GM21447 (cell line): ENCODE measurements around the gene GSN.

Source experiments
- ATAC-seq: cut with Tn5 transposase; IDR thresholded peaks from one replicate; pipeline ENCODE4 v1.9.1; 2021; ENCODE audit not compliant: unreplicated experiment

Gene GSN

DNA sequence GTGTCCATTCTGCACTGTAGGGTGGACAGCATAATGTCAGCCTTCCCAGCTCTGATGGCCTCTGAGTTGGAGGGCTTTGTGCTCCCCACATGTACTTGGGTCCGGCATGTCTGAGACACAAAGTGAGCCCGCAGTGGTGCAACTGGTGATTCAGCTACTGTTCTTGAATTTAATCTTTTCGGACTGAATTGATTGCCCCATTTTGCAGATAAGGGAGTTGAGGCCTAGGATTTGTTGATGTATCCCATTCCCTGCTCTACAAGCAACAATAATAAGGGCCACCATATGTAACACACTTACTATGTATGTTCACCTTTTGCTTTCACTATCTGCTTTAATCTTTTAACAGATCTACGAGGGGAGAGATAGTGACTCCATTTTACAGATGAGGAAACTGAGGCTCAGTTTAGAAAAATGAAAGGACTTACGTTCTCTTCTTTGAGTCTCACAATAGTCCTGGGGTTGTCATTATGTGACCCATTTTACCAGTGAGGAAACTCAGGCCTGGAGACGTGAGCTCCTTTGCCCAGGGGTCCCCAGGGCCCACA is 4.5 kb downstream of the GSN start:
- no peak for ATAC-seq

DNA sequence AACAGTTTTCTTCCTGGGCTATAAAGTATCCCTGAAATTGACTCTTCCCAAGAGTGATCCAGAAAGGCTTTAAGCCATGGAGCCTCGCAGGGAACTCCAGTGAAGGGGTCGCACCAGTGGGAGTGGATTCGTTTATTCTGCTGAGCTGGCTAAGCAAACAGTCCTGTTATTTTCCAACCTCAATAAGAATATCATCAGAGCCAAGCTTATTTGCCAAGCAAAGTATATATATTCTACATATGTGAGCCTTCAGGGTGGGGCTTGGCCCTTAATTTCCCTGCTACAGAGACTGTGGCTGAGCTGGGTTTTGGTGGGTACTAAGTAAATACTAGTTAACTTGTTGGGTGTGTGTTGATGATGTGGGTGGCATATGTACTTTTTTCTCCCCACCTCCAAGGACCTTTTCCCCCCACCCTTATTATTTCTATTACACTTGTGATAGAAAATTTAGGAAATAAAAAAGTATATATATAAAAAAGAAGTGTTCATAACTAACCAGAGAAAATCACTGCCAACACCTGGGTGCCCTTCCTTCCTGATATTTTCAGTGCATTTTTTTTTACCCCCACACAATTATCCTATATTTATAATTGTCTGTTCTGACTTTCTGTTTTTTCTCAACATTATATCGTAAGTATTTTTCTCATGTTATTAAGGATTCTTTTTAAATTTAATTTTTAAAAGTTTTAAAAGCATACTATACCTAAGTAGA is 5.3 kb downstream of the GSN start:
- ATAC-seq, result no peak

DNA sequence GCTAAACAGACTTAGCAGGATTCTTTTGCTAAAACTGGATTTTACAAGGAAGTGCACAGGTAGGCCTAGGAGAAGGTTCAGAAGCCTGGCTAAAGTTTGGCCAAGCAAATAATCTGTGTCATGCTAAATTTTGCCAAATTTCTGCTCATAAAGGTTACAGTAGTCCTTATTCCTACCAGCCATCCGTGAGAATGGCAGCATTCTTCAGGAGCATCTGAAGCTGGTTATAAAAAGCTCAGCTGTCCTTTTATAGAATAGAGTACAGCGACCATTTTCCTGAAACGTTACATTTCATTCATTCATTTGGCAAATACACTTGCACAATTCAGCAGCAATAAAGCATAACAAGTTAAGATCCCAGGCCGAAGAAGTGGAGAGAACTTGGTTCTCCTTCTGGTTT is 6.9 kb downstream of the GSN start:
- ATAC-seq, result no peak

DNA sequence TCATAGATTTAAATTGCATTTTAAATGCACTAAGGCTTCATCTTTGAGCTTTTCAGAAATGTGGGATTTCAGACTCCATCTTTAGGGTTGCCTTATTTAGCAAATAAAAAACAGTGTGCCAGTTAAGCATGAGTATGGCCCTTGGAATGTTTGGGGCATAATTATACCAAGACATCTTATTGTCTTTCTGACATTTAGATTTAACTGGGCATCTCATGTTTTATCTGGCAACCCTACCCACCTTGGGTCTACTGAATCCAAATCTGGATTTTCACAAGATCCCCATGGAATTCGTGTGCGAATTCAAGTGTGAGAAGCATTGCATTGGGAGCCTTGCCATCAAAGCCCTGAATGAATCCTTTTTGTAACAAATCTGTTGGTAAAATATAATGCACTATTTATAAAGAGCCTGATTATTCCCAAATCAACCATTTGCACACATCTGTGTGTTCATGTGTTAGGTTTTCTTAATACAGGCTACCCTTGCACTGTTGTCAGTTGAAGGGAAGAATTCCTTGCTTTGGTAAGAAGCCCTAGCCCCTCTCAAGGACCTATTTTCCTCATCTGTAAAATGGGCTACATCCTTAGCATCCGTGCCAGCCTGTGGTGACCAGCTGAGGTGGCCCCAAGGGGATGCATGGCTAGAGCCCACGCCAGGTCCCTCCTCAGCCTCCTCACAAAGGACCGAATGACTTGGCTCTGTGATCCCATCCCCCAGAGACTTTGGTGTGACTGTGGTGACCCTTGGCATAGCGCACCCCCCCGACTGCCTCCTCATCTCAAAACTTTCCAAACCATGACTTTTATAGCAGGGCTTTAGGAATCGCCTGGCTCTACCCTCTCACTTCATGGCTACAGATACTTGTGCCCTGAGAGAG is 8.1 kb downstream of the GSN start:
- ATAC-seq, result no peak

DNA sequence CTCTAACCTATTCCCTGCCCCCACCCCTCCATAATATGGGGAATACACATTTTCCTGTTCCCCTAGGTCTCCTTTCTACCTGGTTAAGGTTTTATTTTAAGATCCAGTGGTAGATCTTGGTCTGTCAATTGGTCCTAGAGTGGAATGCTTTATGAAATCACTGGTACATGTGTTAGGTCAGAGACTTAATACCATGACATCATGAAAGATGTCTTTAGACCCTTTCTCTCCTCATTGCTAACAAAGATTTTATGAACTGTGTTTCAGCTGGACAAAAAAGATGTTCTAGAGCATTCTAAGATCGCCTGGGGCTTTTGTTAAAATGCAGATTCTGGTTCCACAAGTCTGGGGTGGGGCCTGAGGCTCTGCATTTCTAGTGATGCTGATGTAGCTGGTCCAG is 9.1 kb downstream of the GSN start:
- no peak for ATAC-seq

DNA sequence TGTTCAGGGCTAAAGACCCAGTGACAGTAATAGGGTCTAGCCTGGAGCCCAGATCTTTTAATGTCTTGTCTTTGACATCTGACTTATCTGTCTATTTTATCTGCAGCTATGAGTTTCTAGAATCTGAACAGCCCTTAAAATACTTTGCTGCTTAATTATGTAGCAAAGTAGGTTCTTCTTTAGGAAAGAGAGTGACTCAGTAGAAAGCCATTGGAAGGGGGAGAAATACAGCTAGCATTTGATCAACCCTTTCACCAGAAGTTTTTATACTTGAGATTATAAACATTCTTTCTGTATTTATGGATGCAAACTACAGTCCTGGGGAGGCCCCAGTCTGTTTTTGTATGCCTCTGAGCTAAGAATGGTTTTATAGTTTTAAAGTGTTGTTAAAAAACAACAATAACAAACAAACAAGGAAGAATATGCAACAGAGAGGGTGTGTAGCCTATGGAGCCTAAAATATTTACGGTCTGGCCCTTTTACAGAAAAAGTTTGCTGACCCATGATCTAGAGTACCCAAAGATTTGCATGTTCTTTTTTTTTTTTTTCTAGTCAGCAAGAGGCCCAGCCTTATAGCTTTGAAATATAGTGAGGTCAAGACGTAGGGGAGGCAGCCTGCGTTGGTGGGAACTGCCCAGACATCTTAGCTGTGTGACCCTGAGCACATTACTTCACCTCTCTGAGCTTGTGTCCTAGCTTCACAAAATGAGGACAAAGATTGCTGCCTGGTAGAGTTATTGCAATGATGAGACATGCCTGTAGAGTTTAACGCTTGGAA is 9.7 kb downstream of the GSN start:
- no peak for ATAC-seq

DNA sequence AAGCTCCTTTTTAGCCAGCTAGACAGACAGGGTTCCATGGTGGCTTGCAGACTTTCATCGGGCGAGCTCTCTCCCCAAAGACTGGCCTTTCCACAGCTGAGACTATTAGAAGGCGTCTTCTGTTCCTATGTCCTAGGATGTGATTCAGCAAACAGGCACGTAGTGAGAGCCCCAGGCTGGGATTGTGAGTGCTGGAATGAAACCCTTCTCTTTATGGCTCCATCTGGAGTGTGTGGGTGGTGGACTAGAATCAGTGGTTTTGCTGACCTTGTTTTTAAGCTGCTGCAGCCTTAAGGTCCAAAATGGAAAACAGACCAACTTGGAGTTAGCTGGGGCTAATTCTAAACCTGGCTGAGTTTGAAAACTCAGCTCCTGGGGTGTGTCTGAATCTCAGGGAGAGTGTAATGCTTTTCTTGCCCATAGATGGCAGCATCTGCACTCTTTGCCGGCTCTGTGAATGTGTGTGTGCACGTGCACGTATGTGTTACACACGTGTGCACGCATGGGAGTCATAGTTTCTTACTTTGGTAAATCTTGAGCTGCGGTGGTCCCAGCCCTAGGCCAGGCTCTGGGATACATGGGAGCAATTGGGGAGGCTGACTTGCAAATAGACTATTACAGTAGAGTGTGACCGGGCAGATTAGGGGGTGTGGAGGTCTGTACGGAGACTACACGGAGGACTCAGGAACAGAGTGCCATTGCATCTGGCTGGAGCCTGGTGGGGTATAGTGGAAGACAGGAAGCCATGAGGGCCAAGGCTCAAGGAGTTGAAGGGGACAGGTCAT is 10.7 kb downstream of the GSN start:
- ATAC-seq, result no peak

DNA sequence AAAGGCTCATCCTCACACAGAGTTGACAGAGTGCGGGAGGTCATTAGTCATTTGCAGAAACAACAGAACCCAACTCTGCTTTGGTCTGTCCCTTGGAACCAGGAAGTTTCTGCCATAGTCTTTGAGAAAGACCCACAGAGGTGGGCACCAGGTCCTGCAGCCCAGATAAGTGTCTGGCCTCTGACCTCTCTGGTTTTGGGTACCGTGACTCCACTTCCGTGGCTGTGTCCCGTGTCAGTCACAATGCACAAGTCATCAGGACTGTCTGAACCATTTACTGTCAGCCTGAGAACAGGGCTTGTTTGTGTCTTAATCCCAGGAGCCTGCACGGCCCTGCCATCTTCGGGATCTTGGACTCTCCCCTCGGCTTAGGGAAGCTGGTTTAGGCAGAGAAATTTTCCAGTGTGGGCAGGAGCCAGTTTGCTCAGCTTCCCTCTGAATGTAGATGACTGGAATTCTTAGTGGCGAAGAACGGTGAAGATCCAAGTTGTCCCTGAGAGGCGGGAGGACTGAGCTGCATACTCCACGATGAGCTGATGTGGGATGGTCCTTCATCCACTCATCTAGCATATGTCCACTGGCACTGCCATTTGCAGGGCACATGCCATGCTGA is 11.9 kb downstream of the GSN start:
- no peak for ATAC-seq

DNA sequence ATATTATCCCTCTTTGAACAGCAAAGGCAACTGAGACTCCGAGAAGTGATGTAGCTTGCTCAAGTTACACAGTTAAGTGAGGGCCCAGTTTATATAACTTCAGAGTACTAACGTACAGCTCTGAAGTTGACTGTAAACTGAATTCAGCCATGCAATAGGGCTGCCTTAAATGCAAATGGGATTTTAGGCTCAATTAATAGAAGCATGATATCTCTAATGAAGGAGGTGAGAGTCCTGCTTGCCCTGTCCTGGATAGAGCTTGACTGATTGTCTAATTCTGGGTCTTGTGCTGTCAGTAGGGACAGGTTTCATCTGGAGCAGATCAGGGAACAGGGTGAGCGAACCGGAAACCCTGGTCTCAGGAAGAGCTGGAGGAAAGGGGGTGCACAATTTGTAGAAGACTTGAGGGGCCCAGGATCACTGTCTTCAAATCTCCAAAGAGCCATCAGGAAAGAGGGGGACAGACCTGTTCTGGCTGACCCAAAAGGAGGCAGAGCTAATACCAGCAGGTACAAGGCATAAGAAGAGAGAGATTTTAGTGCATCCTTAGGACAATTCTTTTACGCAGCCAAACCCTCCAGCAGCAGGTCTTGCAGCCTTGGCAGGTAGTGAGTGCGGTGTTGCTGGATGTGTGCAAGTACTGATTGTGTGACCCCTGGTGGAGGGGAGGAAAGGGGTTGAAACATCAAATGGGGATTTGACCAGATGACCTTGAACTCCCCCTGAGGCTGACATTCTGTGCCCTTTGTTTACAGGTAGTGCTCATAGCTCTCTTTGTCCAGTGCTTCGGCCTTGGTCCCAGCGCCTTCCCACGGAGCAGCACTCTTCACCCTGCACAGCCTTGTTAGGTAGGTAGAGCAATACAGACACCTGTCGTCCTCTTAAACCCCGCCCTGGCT is 13.0 kb downstream of the GSN start:
- no peak for ATAC-seq

DNA sequence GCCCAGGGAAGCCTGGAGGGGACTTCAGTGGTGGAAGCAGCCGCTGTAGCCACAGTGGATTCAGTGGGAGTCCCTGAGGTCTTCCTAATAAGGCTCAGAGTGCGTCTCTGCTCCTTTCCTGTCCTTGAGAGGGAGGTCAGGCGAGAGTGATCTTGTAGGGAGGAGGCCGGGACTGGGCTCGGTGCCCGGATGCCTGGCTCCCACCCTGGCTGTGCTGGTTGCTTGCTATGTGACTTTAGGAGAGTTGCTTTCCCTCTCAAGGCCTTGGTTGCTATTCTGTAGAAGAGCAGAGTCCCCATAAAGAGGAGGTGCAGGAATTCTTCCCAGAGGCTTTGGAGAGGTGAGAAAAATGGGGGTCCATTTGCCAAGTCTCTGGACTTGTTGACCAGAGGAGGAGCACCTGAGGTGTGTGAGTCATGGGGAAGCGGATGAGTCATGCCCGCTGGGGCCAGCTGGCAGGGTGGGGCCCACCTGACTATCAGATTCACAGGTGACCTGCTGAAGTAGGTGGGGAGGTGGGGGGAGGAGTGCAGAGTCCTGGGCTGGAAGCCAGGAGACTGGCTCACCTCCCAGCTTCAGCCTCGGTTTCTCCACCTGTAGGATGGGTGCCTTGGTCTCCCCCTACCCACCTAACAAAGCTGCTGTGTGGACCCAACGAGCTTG is 13.8 kb downstream of the GSN start:
- ATAC-seq, result no peak

DNA sequence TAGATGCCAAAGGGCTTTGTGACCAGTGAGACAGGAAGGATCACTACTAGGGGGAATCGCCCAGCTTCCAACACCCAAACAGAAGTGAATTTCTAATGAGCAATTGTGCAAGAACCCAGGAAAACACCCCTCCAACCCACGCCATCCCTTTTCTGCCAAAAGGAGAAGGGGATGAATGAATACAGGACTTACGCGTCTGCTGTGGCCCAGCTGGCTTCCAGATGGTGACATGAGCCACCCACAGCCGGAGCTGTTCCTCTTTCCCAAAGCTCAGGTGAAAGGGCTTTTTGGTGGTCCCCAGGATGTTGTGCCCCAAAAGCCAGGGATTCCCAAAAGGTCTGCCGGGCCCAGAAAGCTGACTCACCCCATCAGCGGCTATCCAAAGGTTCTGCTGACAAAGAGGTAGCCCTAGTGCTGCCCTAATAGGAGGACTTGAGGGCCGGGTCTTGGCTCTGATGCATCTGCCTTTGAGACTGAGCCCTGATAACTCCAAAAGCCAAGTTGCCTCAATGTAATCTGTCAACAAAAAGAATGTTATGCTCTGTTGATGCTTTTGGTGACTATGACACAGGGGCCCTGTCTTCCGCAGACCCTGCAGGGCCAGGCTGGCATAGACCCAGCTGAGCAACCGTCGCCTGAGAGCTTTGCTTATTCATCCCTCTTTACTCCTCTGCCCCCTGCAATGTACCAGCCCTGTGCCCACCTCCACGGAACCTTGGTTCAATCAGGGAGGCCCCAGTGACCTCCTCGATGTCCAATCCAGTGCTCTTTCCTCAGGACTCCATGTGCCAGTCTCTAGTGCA is 14.5 kb downstream of the GSN start:
- no peak for ATAC-seq

DNA sequence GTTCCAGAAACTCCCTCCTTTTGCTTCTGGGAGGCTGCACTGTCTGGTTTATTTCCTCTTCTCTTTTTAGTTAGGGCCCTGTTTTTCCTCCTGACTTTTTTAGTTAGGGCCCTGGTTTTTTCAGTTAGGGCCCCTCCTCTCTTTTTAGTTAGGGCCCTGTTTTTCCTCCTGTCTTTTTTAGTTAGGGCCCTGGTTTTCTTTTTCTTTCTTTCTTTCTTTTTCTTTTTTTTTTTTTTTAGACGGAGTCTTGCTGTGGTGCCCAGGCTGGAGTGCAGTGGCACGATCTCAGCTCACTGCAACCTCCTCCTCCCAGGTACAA is 15.1 kb downstream of the GSN start:
- no peak for ATAC-seq

DNA sequence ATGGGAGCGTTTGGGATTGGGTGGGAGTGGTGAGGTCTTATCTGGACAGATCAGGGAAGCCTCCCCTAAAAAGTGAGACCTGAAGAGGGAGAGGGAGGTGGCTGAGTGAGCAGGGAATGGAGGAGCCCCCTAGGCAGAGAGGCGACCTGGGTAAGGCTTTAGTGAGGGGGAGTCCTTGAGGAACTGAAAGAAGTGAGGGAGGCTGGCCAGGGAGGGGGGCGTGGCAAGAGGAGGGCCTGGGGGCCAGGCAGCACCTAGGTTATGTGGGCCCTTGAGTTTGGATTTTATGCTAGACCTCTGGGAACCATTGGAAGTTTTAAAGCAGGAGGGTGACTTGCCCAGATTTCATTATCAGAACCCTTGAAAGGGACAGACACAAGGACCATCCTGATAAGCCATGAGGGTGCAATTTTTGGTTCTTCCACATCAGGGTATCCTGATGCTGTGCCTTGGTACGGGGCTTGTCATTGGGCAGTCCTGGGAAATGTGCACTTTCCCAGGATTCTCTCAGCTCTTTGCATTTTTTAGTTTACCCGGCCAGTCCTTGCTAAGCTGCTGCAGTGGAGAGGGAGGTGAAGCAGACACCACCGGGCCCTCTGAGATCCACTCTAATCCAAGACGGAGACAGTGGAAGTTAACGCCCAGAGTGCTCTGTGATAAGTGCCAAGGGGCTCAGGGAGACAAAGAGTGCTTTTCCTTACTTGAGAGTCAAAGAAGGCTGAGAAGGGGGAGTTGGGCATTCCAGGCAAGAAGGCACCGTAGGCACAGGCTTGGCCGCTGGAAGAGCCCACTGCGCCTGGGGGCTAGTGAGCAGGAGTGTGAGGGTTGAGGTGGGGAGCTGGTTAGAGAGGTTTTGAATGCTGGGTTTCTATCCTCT is 16.1 kb downstream of the GSN start:
- no peak for ATAC-seq

DNA sequence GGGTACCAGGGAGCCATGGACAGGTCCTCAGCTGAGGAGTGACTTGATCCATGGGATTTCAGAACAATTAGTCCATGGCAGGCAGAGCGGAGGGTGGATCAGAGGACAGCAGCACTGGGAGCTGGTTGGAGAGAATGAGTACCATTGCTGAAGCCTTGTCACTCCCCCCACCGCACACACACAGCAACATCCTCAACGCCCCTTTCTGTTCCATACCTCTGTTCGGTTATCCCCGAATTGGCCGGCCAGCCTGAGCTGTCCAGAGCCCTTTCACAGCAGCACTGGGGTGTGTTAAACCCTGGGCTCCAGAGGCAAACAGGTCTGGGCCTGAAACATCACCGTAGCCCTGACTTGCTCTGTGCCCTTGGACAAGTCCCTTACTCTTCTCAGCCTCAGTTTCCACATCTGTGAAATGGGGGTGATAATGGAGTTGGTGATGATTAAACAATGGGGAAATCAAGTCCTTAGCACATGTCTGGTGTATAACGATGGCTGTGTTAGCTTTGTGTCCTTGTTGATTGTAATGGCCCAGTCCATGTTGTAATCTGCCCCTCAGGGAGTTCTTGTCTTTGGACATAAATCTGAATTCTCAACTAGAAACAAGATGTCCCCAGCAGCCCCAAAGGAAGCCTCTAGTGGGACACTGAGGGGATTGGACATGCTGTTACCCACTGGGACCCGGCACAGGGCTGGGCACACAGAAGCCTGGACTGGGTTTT is 16.9 kb downstream of the GSN start:
- ATAC-seq, result no peak

DNA sequence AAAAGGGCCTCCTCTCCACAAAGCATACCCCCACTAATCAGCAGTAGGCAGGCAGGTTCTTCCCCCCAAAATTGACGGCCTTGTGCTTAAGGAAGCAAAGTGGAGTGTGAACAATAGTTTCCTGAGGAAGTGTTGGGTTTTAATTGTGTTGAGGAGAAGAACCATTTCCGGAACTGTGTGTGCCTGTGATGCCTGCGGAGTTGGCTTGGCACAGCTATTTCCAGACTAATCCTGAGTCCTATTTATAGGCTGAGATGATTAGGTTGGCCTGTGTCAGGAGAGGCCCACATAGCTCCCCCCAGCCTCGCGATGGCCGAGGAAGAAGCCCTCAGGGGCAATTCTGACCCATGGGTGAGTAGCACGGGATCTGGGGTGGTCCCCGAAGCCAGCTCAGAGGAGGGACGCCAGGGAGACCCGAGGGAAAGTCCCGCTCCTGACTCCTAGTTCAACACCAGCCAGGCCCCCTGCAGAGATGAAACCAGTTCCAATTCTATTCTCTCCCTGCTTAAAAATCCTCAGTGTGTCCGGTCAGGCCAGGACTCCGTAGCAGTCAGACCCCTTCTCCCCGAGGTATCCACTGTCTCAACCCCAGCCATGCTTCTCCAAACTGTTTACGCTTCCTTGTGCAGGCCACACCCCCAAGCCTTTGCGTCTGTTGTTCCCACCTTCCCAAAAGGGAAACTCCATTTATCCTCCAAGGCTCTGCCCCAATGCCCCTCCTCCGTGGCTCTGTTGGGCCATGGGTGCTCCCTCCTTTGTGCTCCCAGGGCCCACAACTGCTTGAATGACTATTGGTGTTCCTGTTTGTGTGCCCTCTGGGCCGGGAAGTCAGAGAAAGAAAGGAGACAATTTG is 18.1 kb downstream of the GSN start:
- no peak for ATAC-seq

DNA sequence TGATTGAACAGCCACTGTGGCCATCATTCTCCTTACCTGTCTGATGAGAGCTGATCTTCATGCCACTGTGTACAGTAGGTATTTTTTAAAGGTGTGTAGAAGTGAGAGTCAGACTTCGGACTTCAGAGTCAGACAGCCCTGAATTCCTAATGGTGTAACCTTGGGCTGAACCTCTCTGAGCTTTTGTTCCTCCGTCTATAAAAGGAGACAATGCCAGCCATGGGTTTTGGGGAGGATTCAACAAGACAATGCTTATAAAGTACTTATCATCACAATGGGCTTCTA is 18.7 kb downstream of the GSN start:
- no peak for ATAC-seq
